B cell (primary cell): ENCODE results near the gene LRBA. TPM values are rescaled to one million over a fixed set of nuclear protein-coding genes. Genes with fewer than 3 reads are reported as not detected.

Experiments used
- ATAC-seq: fragments of 200-7000 bp; cut with Tn5 transposase; one replicate; pipeline ENCODE4 v1.10.0; 2021; ENCODE audit warnings: low read depth, mild to moderate bottlenecking, moderate number of reproducible peaks, moderate library complexity
- CTCF ChIA-PET: fragments of 350-600 bp; sonication (Branson Sonifier 250); formaldehyde crosslinking; loops from one replicate; lab custom pipeline; 2021; ENCODE audit warnings: antibody characterized with exemption, inconsistent platforms; lab: Charles Lee
- POLR2A ChIA-PET: fragments of 350-600 bp; sonication (Branson Sonifier 250); formaldehyde crosslinking; loops from one replicate; lab custom pipeline; 2021; ENCODE audit warnings: antibody characterized with exemption; lab: Charles Lee
- DNase-seq: peaks from one replicate; pipeline ENCODE4 v3.0.0; 2013
- H2AFZ ChIP-seq: 2 replicates; pipeline ENCODE4 v1.6.1; 2012; ENCODE audit warnings: mild to moderate bottlenecking, low read depth, low read length; ENCODE audit not compliant: insufficient read depth, poor library complexity, severe bottlenecking
- H3K27ac ChIP-seq, 2 donors: 1 replicate in 1 of 2; 2 replicates in 1 of 2; pipeline ENCODE4 v1.5.1; 2012 to 2013; ENCODE audit warnings: low read length in 2 of 2, mild to moderate bottlenecking in 2 of 2, moderate library complexity in 1 of 2
- H3K27me3 ChIP-seq, 4 experiments: fragments of 200-600 bp in 1 of 4; sonication (generic) in 1 of 4; replicated peaks in 1 of 4; 1 replicate in 2 of 4; 2 replicates in 2 of 4; pipeline versions ENCODE4 v1.6.1 to v1.7.0; 2013 to 2016; ENCODE audit warnings: low read length in 3 of 4, mild to moderate bottlenecking in 2 of 4, mixed read lengths in 1 of 4, moderate library complexity in 1 of 4; ENCODE audit not compliant: insufficient read depth in 4 of 4, control insufficient read depth in 3 of 4; ENCODE audit errors: control extremely low read depth in 1 of 4
- H3K36me3 ChIP-seq, 2 experiments: replicated peaks in 1 of 2; 1 replicate in 1 of 2; 2 replicates in 1 of 2; pipeline versions ENCODE4 v1.6.1 to v1.7.1; 2013; ENCODE audit warnings: low read length in 1 of 2; ENCODE audit not compliant: insufficient read depth in 2 of 2, control insufficient read depth in 1 of 2; ENCODE audit errors: control extremely low read depth in 1 of 2, extremely low read depth in 1 of 2
- H3K4me1 ChIP-seq, 2 donors: fragments of 200-600 bp in 1 of 2; sonication (generic) in 1 of 2; 1 replicate in 1 of 2; 2 replicates in 1 of 2; pipeline versions ENCODE4 v1.5.1 to v1.6.1; 2013 to 2017; ENCODE audit warnings: low read length in 2 of 2; ENCODE audit not compliant: control insufficient read depth in 2 of 2, insufficient read depth in 2 of 2
- H3K4me2 ChIP-seq: replicated peaks from 2 replicates; pipeline ENCODE3; 2012; ENCODE audit warnings: mild to moderate bottlenecking, low read depth, low read length; ENCODE audit not compliant: poor library complexity, severe bottlenecking
- H3K4me3 ChIP-seq, 5 experiments: fragments of 200-600 bp in 1 of 5; sonication (generic) in 1 of 5; 1 replicate in 3 of 5; 2 replicates in 2 of 5; pipeline versions ENCODE4 v1.5.1 to v1.7.0; 2011 to 2016; ENCODE audit warnings: low read length in 4 of 5, mild to moderate bottlenecking in 4 of 5, low read depth in 2 of 5, control low read depth in 1 of 5, moderate library complexity in 1 of 5; ENCODE audit not compliant: insufficient read depth in 1 of 5; ENCODE audit errors: control extremely low read depth in 1 of 5, extremely low read depth in 1 of 5
- H3K79me2 ChIP-seq: fragments of 200-600 bp; sonication (generic); one replicate; pipeline ENCODE4 v1.6.0; 2016; ENCODE audit warnings: low read length; ENCODE audit not compliant: control insufficient read depth, insufficient read depth
- H3K9ac ChIP-seq: fragments of 200-600 bp; sonication (generic); 2 replicates; pipeline ENCODE4 v1.6.1; 2017; ENCODE audit warnings: mild to moderate bottlenecking, low read length, moderate library complexity
- H3K9me3 ChIP-seq, 3 donors: one replicate each; pipeline versions ENCODE4 v1.6.1 to v1.7.1; 2013; ENCODE audit warnings: low read length in 2 of 3; ENCODE audit not compliant: control insufficient read depth in 2 of 3, insufficient read depth in 1 of 3; ENCODE audit errors: control extremely low read depth in 1 of 3
- H4K20me1 ChIP-seq: 2 replicates; pipeline ENCODE4 v1.6.0; 2012; ENCODE audit warnings: mild to moderate bottlenecking, low read length; ENCODE audit not compliant: insufficient read depth, control insufficient read depth, poor library complexity, severe bottlenecking
- H3K27ac Mint-ChIP-seq: one replicate; pipeline ENCODE4 v1.8.0; 2021; ENCODE audit warnings: mixed read lengths
- H3K27me3 Mint-ChIP-seq: one replicate; pipeline ENCODE4 v1.8.0; 2021; ENCODE audit warnings: mixed read lengths
- H3K4me1 Mint-ChIP-seq: one replicate; pipeline ENCODE4 v1.8.0; 2021; ENCODE audit warnings: mixed read lengths
- H3K4me3 Mint-ChIP-seq: one replicate; pipeline ENCODE4 v1.8.0; 2021; ENCODE audit warnings: mixed read lengths
- H3K9me3 Mint-ChIP-seq: one replicate; pipeline ENCODE4 v1.8.0; 2022; ENCODE audit warnings: mixed read lengths; ENCODE audit not compliant: insufficient read depth
- EZH2 ChIP-seq: IDR thresholded peaks from 2 replicates; pipeline ENCODE4 v1.6.1; 2012; ENCODE audit warnings: borderline replicate concordance, low read depth, mild to moderate bottlenecking, moderate library complexity, low read length; ENCODE audit not compliant: insufficient read depth, poor library complexity, severe bottlenecking
- WGBS: methylation state at CpG from one replicate; pipeline ENCODE4 v1.1.5; 2013; ENCODE audit warnings: missing lambda C conversion rate; ENCODE audit not compliant: insufficient coverage; 5-methylcytosine and 5-hydroxymethylcytosine counted together
- intact Hi-C: fragments of 100-400 bp; cut with micrococcal nuclease; formaldehyde crosslinking; loops from one replicate; pipeline ENCODE4 v1.10.0; 2022
- polyA plus RNA-seq: library from polyadenylated mRNA; depleted of rRNA; stranded (reverse); fragments of >200 nt; gene quantifications from 2 replicates; pipeline ENCODE4 v1.2.3, GENCODE V29; 2012
- total RNA-seq, 2 donors: library from RNA; stranded (reverse); fragments of 120-200 nt in 1 of 2; gene quantifications; 1 replicate in 1 of 2; 2 replicates in 1 of 2; pipeline versions ENCODE4 v1.2.3 to v1.2.4, GENCODE V29; 2013 to 2022
- TF ChIP-seq, protein P1 (sequence below): fragments of 200-600 bp; IDR thresholded peaks from one replicate; pipeline ENCODE4 v1.8.0; 2022; ENCODE audit warnings: antibody characterized with exemption, mild to moderate bottlenecking

Gene LRBA
- total and polyA plus RNA-seq, 2 donors (not counting 1 experiment from before 2014, with no cell fraction given) = 17.5 to 86.7 TPM

DNA sequence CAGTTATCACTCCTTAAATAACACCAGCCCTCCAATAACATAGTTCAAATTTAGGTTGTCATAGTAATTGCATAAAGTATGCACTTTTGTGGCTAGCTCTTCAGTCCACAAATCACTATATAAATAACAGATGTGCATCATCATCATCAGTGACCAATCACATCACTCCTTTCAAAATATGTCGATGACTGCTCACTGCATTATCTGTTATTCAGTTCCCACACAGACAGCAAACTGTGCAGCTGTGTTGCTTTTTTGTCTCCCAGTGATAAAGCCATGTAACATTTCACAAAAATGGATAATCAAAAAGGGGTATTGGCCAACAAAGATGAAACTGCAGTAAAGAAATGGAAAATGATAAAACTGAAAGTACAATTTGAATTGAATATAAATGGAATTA, 731.4 kb downstream of the LRBA start:
- H3K9ac ChIP-seq = no peak overlapping the region
- no peaks in the 10 kb centered on the region for H3K27me3 ChIP-seq
- no peak overlapping the region for H2AFZ ChIP-seq
- no peak for DNase-seq
- Mint-ChIP-seq H3K27ac (no peak overlapping the region), H3K9me3 (no peaks in the 10 kb centered on the region), H3K27me3 (no peaks in the 10 kb centered on the region), H3K4me3 (no peak overlapping the region), H3K4me1 (no peaks in the 10 kb centered on the region)
- H3K4me3 ChIP-seq = no peak overlapping the region
- no peaks in the 10 kb centered on the region for H3K4me1 ChIP-seq
- no peaks in the 10 kb centered on the region for H3K79me2 ChIP-seq
- H3K4me2 ChIP-seq = no peak overlapping the region
- H3K27ac ChIP-seq = no peak overlapping the region
- CTCF ChIA-PET = interaction anchor here (0.8 to 1.2 kb wide), 2 partner anchors 15 to 17 kb away, joined by 3 read pairs; no protein-coding TSS in a partner anchor
- POLR2A ChIA-PET = no interaction called here
- WGBS = 80% methylated on average over 1 of the region's 1 CpG
- H4K20me1 ChIP-seq = no peaks in the 10 kb centered on the region
- ATAC-seq = no peak
- no peak for TF ChIP-seq EZH2
- TF ChIP-seq, protein P1, sequence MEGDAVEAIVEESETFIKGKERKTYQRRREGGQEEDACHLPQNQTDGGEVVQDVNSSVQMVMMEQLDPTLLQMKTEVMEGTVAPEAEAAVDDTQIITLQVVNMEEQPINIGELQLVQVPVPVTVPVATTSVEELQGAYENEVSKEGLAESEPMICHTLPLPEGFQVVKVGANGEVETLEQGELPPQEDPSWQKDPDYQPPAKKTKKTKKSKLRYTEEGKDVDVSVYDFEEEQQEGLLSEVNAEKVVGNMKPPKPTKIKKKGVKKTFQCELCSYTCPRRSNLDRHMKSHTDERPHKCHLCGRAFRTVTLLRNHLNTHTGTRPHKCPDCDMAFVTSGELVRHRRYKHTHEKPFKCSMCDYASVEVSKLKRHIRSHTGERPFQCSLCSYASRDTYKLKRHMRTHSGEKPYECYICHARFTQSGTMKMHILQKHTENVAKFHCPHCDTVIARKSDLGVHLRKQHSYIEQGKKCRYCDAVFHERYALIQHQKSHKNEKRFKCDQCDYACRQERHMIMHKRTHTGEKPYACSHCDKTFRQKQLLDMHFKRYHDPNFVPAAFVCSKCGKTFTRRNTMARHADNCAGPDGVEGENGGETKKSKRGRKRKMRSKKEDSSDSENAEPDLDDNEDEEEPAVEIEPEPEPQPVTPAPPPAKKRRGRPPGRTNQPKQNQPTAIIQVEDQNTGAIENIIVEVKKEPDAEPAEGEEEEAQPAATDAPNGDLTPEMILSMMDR = no peak
- intact Hi-C loops = no loop called here
- no peaks in the 10 kb centered on the region for H3K9me3 ChIP-seq
- H3K36me3 ChIP-seq = peaks cover 0 to 42% of the 10 kb centered on the region in 2 experiments

DNA sequence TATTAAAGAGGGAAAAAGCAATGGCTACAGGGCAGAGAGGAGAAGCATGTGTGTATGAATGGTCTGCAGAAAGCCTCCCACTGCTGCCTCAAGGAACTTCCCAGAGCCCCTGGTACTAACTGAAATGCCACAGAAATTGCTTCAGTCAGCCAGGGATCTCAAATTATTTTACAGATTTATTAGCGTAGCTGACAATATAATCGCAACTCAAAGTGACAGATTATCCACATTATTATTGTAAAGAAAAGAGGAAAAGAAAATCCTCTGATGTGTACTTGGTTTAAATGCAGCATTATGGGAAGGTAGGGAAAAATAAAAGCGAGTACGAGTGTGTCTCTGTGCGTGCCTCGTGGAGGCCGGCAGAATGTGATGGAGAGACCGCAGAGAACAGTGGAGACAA, 734.1 kb downstream of the LRBA start:
- H4K20me1 ChIP-seq = no peaks in the 10 kb centered on the region
- H3K9me3 Mint-ChIP-seq = no peaks in the 10 kb centered on the region
- 100% methylated on average over 2 of the region's 8 CpGs for WGBS
- H3K9ac ChIP-seq = no peak overlapping the region
- H2AFZ ChIP-seq = no peak overlapping the region
- ATAC-seq (no peak), DNase-seq (no peak)
- POLR2A ChIA-PET = no interaction called here
- CTCF ChIA-PET = no interaction called here
- intact Hi-C loops = no loop called here
- no peaks in the 10 kb centered on the region for H3K4me1 Mint-ChIP-seq
- H3K4me1 ChIP-seq = no peaks in the 10 kb centered on the region
- H3K27ac ChIP-seq = no peak overlapping the region
- no peak overlapping the region for H3K27ac Mint-ChIP-seq
- no peak overlapping the region for H3K4me3 ChIP-seq
- no peak overlapping the region for H3K4me3 Mint-ChIP-seq
- no peaks in the 10 kb centered on the region for H3K79me2 ChIP-seq
- no peaks in the 10 kb centered on the region for H3K27me3 Mint-ChIP-seq
- no peak overlapping the region for H3K4me2 ChIP-seq
- H3K9me3 ChIP-seq = peaks cover 0 to 12% (median 0%) of the 10 kb centered on the region in 3 donors
- H3K36me3 ChIP-seq = peaks cover 0 to 48% of the 10 kb centered on the region in 2 experiments
- H3K27me3 ChIP-seq = no peaks in the 10 kb centered on the region
- TF ChIP-seq EZH2 = no peak
- TF ChIP-seq, protein P1 = no peak
